Measurements from ENCODE around the gene TMEM167B.
A peak's percentile ranks its signal among the peaks of the same experiment; 100 is the strongest.

The TMEM167B gene

GRCh38 chr1:109059026-109059425 is 31.5 kb upstream of the TMEM167B start:
- Histone ChIP-seq H3K4me1 (ENCODE audit: control insufficient read depth, insufficient read depth, low read length) (no peaks in the 10 kb centered on the region), H3K36me3 (ENCODE audit: control insufficient read depth, insufficient read depth, low read length) (peaks cover 14% of the 10 kb centered on the region), H3K27me3 (ENCODE audit: control insufficient read depth, insufficient read depth, low read length) (no peaks in the 10 kb centered on the region), H3K27ac (ENCODE audit: low read depth, low read length) (no peak overlapping the region), H3K9me3 (ENCODE audit: control insufficient read depth, insufficient read depth, low read length) (no peaks in the 10 kb centered on the region), H3K9ac (ENCODE audit: low read depth, low read length) (no peak overlapping the region), H3K4me3 (ENCODE audit: low read depth, low read length) (no peak overlapping the region)

- no peak overlapping the region for H3K9ac ChIP-seq (ENCODE audit: low read depth, low read length)
- no peaks in the 10 kb centered on the region for H3K27me3 ChIP-seq (ENCODE audit: control insufficient read depth, insufficient read depth, low read length)
- H3K4me1 ChIP-seq (ENCODE audit: control insufficient read depth, insufficient read depth, low read length) = no peaks in the 10 kb centered on the region
- H3K27ac ChIP-seq (ENCODE audit: low read depth, low read length) = no peak overlapping the region
- no peak overlapping the region for H3K4me3 ChIP-seq (ENCODE audit: low read depth, low read length)
- no peaks in the 10 kb centered on the region for H3K9me3 ChIP-seq (ENCODE audit: control insufficient read depth, insufficient read depth, low read length)
- H3K36me3 ChIP-seq (ENCODE audit: control insufficient read depth, insufficient read depth, low read length) = peaks cover 30% of the 10 kb centered on the region
Observed at GRCh38 chr1:109060707-109061106, 29.9 kb upstream of the TMEM167B start.

- H3K36me3 ChIP-seq (ENCODE audit: control insufficient read depth, insufficient read depth, low read length) = peaks cover 35% of the 10 kb centered on the region
- H3K9me3 ChIP-seq (ENCODE audit: control insufficient read depth, insufficient read depth, low read length) = no peaks in the 10 kb centered on the region
- no peak overlapping the region for H3K9ac ChIP-seq (ENCODE audit: low read depth, low read length)
- no peak overlapping the region for H3K4me3 ChIP-seq (ENCODE audit: low read depth, low read length)
- H3K27ac ChIP-seq (ENCODE audit: low read depth, low read length) = no peak overlapping the region
- no peaks in the 10 kb centered on the region for H3K27me3 ChIP-seq (ENCODE audit: control insufficient read depth, insufficient read depth, low read length)
- H3K4me1 ChIP-seq (ENCODE audit: control insufficient read depth, insufficient read depth, low read length) = no peaks in the 10 kb centered on the region
Observed at GRCh38 chr1:109061183-109061582, 29.4 kb upstream of the TMEM167B start.

- peaks cover 53% of the 10 kb centered on the region for H3K36me3 ChIP-seq (ENCODE audit: control insufficient read depth, insufficient read depth, low read length)
- no peaks in the 10 kb centered on the region for H3K4me1 ChIP-seq (ENCODE audit: control insufficient read depth, insufficient read depth, low read length)
- no peak overlapping the region for H3K27ac ChIP-seq (ENCODE audit: low read depth, low read length)
- H3K9ac ChIP-seq (ENCODE audit: low read depth, low read length) = no peak overlapping the region
- H3K9me3 ChIP-seq (ENCODE audit: control insufficient read depth, insufficient read depth, low read length) = no peaks in the 10 kb centered on the region
- H3K4me3 ChIP-seq (ENCODE audit: low read depth, low read length) = no peak overlapping the region
- H3K27me3 ChIP-seq (ENCODE audit: control insufficient read depth, insufficient read depth, low read length) = no peaks in the 10 kb centered on the region
Observed at GRCh38 chr1:109065137-109065536, 25.4 kb upstream of the TMEM167B start.

GRCh38 chr1:109067883-109068282 is 22.7 kb upstream of the TMEM167B start:
- Histone ChIP-seq H3K4me1 (ENCODE audit: control insufficient read depth, insufficient read depth, low read length) (no peaks in the 10 kb centered on the region), H3K27me3 (ENCODE audit: control insufficient read depth, insufficient read depth, low read length) (no peaks in the 10 kb centered on the region), H3K4me3 (ENCODE audit: low read depth, low read length) (no peak overlapping the region), H3K9ac (ENCODE audit: low read depth, low read length) (no peak overlapping the region), H3K27ac (ENCODE audit: low read depth, low read length) (no peak overlapping the region), H3K36me3 (ENCODE audit: control insufficient read depth, insufficient read depth, low read length) (peaks cover 54% of the 10 kb centered on the region), H3K9me3 (ENCODE audit: control insufficient read depth, insufficient read depth, low read length) (no peaks in the 10 kb centered on the region)

GRCh38 chr1:109069294-109069693 is 21.3 kb upstream of the TMEM167B start:
- Histone ChIP-seq H3K4me1 (ENCODE audit: control insufficient read depth, insufficient read depth, low read length) (no peaks in the 10 kb centered on the region), H3K36me3 (ENCODE audit: control insufficient read depth, insufficient read depth, low read length) (peaks cover 47% of the 10 kb centered on the region), H3K9ac (ENCODE audit: low read depth, low read length) (no peak overlapping the region), H3K27ac (ENCODE audit: low read depth, low read length) (no peak overlapping the region), H3K27me3 (ENCODE audit: control insufficient read depth, insufficient read depth, low read length) (no peaks in the 10 kb centered on the region), H3K4me3 (ENCODE audit: low read depth, low read length) (no peak overlapping the region), H3K9me3 (ENCODE audit: control insufficient read depth, insufficient read depth, low read length) (no peaks in the 10 kb centered on the region)

GRCh38 chr1:109075531-109076490 is 14.8 kb upstream of the TMEM167B start, which contains the start of gene TAF13:
TAF13 (minus strand) TSS chr1:109076003; CDS start chr1:109075947, 56 bp downstream.
- H3K27me3 ChIP-seq (ENCODE audit: control insufficient read depth, insufficient read depth, low read length) = no peaks in the 10 kb centered on the region
- H3K9me3 ChIP-seq (ENCODE audit: control insufficient read depth, insufficient read depth, low read length) = no peaks in the 10 kb centered on the region
- peak within 1 kb of the TSS; percentile 82 for H3K9ac ChIP-seq (ENCODE audit: low read depth, low read length)
- H3K4me1 ChIP-seq (ENCODE audit: control insufficient read depth, insufficient read depth, low read length) = peaks cover 8% of the 10 kb centered on the region; the same call in 1 of the 2 replicates
- H3K36me3 ChIP-seq (ENCODE audit: control insufficient read depth, insufficient read depth, low read length) = peaks cover 8% of the 10 kb centered on the region
- peak within 1 kb of the TSS; percentile 95 for H3K4me3 ChIP-seq (ENCODE audit: low read depth, low read length)
- peak within 1 kb of the TSS; percentile 97 for H3K27ac ChIP-seq (ENCODE audit: low read depth, low read length)

GRCh38 chr1:109078317-109078716 is 12.2 kb upstream of the TMEM167B start:
- Histone ChIP-seq H3K36me3 (ENCODE audit: control insufficient read depth, insufficient read depth, low read length) (no peaks in the 10 kb centered on the region), H3K27me3 (ENCODE audit: control insufficient read depth, insufficient read depth, low read length) (no peaks in the 10 kb centered on the region), H3K9ac (ENCODE audit: low read depth, low read length) (no peak overlapping the region), H3K4me1 (ENCODE audit: control insufficient read depth, insufficient read depth, low read length) (peaks cover 10% of the 10 kb centered on the region; the same call in 1 of the 2 replicates), H3K9me3 (ENCODE audit: control insufficient read depth, insufficient read depth, low read length) (no peaks in the 10 kb centered on the region), H3K27ac (ENCODE audit: low read depth, low read length) (no peak overlapping the region), H3K4me3 (ENCODE audit: low read depth, low read length) (no peak overlapping the region)

GRCh38 chr1:109079240-109079622 is 11.3 kb upstream of the TMEM167B start:
- peaks cover 19% of the 10 kb centered on the region for H3K4me1 ChIP-seq (ENCODE audit: control insufficient read depth, insufficient read depth, low read length)
- no peaks in the 10 kb centered on the region for H3K36me3 ChIP-seq (ENCODE audit: control insufficient read depth, insufficient read depth, low read length)
- H3K27ac ChIP-seq (ENCODE audit: low read depth, low read length) = no peak overlapping the region
- H3K9me3 ChIP-seq (ENCODE audit: control insufficient read depth, insufficient read depth, low read length) = no peaks in the 10 kb centered on the region
- no peaks in the 10 kb centered on the region for H3K27me3 ChIP-seq (ENCODE audit: control insufficient read depth, insufficient read depth, low read length)
- H3K4me3 ChIP-seq (ENCODE audit: low read depth, low read length) = no peak overlapping the region
- no peak overlapping the region for H3K9ac ChIP-seq (ENCODE audit: low read depth, low read length)

- peaks cover 17% of the 10 kb centered on the region for H3K4me1 ChIP-seq (ENCODE audit: control insufficient read depth, insufficient read depth, low read length)
- peak overlapping the region; percentile 21 for H3K27ac ChIP-seq (ENCODE audit: low read depth, low read length)
- no peak overlapping the region for H3K9ac ChIP-seq (ENCODE audit: low read depth, low read length)
- no peaks in the 10 kb centered on the region for H3K36me3 ChIP-seq (ENCODE audit: control insufficient read depth, insufficient read depth, low read length)
- H3K9me3 ChIP-seq (ENCODE audit: control insufficient read depth, insufficient read depth, low read length) = no peaks in the 10 kb centered on the region
- no peak overlapping the region for H3K4me3 ChIP-seq (ENCODE audit: low read depth, low read length)
- no peaks in the 10 kb centered on the region for H3K27me3 ChIP-seq (ENCODE audit: control insufficient read depth, insufficient read depth, low read length)
Observed at GRCh38 chr1:109080441-109081082, 10.0 kb upstream of the TMEM167B start.

- Histone ChIP-seq H3K27me3 (ENCODE audit: control insufficient read depth, insufficient read depth, low read length) (no peaks in the 10 kb centered on the region), H3K9ac (ENCODE audit: low read depth, low read length) (no peak overlapping the region), H3K4me3 (ENCODE audit: low read depth, low read length) (no peak overlapping the region), H3K27ac (ENCODE audit: low read depth, low read length) (peak overlapping the region; percentile 41), H3K4me1 (ENCODE audit: control insufficient read depth, insufficient read depth, low read length) (peaks cover 17% of the 10 kb centered on the region), H3K36me3 (ENCODE audit: control insufficient read depth, insufficient read depth, low read length) (no peaks in the 10 kb centered on the region), H3K9me3 (ENCODE audit: control insufficient read depth, insufficient read depth, low read length) (no peaks in the 10 kb centered on the region)
Observed at GRCh38 chr1:109083501-109083900, 7.1 kb upstream of the TMEM167B start.
